Measurements from ENCODE around the gene CCDC13. TPM values are rescaled to one million over a fixed set of nuclear protein-coding genes. Genes with fewer than 3 reads are reported as not detected.

CCDC13 gene
- total RNA-seq, 2 experiments from 2014 or later = 0.38 TPM; not detected in 1

DNA sequence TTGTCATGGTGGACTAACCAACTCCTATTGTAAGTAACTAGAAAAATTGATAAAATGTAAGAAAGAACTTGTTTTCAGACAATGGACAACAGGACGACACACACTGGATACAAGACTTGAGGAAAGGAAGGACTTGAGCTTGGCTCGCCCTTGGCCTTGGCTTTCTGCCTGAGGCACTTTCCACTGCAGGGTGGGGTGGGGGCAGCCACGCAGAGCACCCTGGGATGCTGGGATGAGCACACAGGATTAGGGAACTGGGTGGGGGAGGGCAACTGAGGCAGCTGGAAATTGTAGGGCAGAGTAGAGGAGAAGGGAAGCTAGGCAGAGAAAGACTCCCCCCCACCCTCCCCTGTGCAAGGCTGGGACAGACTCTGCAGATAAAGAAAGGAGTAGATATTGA lies 45.0 kb downstream of the CCDC13 start:
- H3K27me3 ChIP-seq (ENCODE audit: control insufficient read depth in 1 of 2, insufficient read depth in 2 of 2, low read length in 2 of 2) = peaks cover 0 to 6% of the 10 kb centered on the region in 2 experiments
- CTCF ChIA-PET = no interaction called here
- Mint-ChIP-seq H3K36me3 (ENCODE audit: low read depth) (no peaks in the 10 kb centered on the region), H3K27ac (no peak overlapping the region), H3K27me3 (no peaks in the 10 kb centered on the region), H3K4me3 (no peak overlapping the region), H3K9me3 (no peaks in the 10 kb centered on the region), H3K4me1 (ENCODE audit: low read depth) (no peaks in the 10 kb centered on the region)
- H3K27ac ChIP-seq (ENCODE audit: low read depth in 1 of 2, low read length in 2 of 2) = no peak overlapping the region
- H3K9me3 ChIP-seq (ENCODE audit: control insufficient read depth in 1 of 2, insufficient read depth in 1 of 2, low read length in 2 of 2) = no peaks in the 10 kb centered on the region
- POLR2A ChIA-PET = no interaction called here
- H3K36me3 ChIP-seq (ENCODE audit: insufficient read depth, low read length) = no peaks in the 10 kb centered on the region
- intact Hi-C loops (cut with DNase I, micrococcal nuclease) = no loop called here
- ATAC-seq (ENCODE audit: poor library complexity) (no peak), DNase-seq (no peak)
- no peaks in the 10 kb centered on the region for H3K4me1 ChIP-seq (ENCODE audit: insufficient read depth, low read length)
- TF ChIP-seq, protein P1, sequence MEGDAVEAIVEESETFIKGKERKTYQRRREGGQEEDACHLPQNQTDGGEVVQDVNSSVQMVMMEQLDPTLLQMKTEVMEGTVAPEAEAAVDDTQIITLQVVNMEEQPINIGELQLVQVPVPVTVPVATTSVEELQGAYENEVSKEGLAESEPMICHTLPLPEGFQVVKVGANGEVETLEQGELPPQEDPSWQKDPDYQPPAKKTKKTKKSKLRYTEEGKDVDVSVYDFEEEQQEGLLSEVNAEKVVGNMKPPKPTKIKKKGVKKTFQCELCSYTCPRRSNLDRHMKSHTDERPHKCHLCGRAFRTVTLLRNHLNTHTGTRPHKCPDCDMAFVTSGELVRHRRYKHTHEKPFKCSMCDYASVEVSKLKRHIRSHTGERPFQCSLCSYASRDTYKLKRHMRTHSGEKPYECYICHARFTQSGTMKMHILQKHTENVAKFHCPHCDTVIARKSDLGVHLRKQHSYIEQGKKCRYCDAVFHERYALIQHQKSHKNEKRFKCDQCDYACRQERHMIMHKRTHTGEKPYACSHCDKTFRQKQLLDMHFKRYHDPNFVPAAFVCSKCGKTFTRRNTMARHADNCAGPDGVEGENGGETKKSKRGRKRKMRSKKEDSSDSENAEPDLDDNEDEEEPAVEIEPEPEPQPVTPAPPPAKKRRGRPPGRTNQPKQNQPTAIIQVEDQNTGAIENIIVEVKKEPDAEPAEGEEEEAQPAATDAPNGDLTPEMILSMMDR (IDR thresholded peaks at IDR 0.05) = no peak
- no peak overlapping the region for H3K4me3 ChIP-seq (ENCODE audit: low read length)

DNA sequence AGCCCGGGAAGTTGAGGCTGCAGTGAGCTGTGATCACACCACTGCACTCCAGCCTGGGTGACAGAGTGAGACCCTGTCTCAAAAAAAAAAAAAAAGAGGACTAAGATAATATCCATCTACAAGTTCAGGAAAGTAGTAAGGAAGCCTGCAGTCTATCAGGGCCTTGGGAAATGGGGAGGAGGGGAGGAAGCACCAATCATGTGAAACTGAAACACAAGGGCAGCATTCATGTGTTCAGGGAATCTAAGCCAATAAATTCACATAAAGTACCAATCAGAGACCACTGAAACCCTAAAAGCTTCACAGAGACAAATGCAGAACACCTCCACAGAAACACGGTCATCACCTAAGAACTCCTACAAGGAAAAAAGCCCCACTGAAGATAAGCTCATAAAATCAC lies 47.6 kb downstream of the CCDC13 start:
- Histone ChIP-seq H3K27me3 (ENCODE audit: control insufficient read depth in 1 of 2, insufficient read depth in 2 of 2, low read length in 2 of 2) (peaks cover 0 to 6% of the 10 kb centered on the region in 2 experiments), H3K4me1 (ENCODE audit: insufficient read depth, low read length) (no peaks in the 10 kb centered on the region), H3K36me3 (ENCODE audit: insufficient read depth, low read length) (no peaks in the 10 kb centered on the region), H3K9me3 (ENCODE audit: control insufficient read depth in 1 of 2, insufficient read depth in 1 of 2, low read length in 2 of 2) (no peaks in the 10 kb centered on the region), H3K4me3 (ENCODE audit: low read length) (no peak overlapping the region), H3K27ac (ENCODE audit: low read depth in 1 of 2, low read length in 2 of 2) (no peak overlapping the region)
- TF ChIP-seq, protein P1 (IDR thresholded peaks at IDR 0.05) = no peak
- ATAC-seq (ENCODE audit: poor library complexity) (no peak), DNase-seq (no peak)
- Mint-ChIP-seq H3K4me3 (no peak overlapping the region), H3K9me3 (no peaks in the 10 kb centered on the region), H3K27ac (no peak overlapping the region), H3K27me3 (peaks cover 5% of the 10 kb centered on the region), H3K4me1 (ENCODE audit: low read depth) (no peaks in the 10 kb centered on the region), H3K36me3 (ENCODE audit: low read depth) (no peaks in the 10 kb centered on the region)
- ChIA-PET CTCF (no interaction called here), POLR2A (no interaction called here)
- intact Hi-C loops (cut with DNase I, micrococcal nuclease) = no loop called here

DNA sequence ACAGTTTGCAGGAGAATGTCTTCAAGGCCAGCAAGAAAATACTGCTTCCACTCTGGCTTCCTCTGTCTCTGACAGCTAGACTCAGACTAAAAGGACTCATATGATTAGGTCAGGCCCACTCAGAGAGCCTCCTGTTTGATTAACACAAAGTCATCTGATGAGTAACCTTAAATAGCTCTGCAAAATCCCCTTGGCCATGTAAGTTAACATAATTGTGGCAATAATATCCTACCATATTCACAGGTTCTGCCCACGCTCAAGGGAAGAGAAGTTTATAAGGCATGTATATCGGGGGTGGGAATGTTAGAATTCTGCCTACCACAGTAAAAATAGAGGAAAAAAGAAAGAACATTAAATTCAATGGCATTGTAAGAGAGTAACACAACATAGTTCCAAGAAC lies 49.8 kb downstream of the CCDC13 start:
- Histone ChIP-seq H3K4me3 (ENCODE audit: low read length) (no peak overlapping the region), H3K9me3 (ENCODE audit: control insufficient read depth in 1 of 2, insufficient read depth in 1 of 2, low read length in 2 of 2) (no peaks in the 10 kb centered on the region), H3K27ac (ENCODE audit: low read depth in 1 of 2, low read length in 2 of 2) (no peak overlapping the region), H3K4me1 (ENCODE audit: insufficient read depth, low read length) (no peaks in the 10 kb centered on the region), H3K36me3 (ENCODE audit: insufficient read depth, low read length) (no peaks in the 10 kb centered on the region), H3K27me3 (ENCODE audit: control insufficient read depth in 1 of 2, insufficient read depth in 2 of 2, low read length in 2 of 2) (peaks cover 0 to 6% of the 10 kb centered on the region in 2 experiments)
- Mint-ChIP-seq H3K4me3 (no peak overlapping the region), H3K27me3 (peaks cover 5% of the 10 kb centered on the region), H3K9me3 (no peaks in the 10 kb centered on the region), H3K4me1 (ENCODE audit: low read depth) (no peaks in the 10 kb centered on the region), H3K27ac (no peak overlapping the region), H3K36me3 (ENCODE audit: low read depth) (no peaks in the 10 kb centered on the region)
- CTCF ChIA-PET = no interaction called here
- DNase-seq = no peak
- intact Hi-C loops (cut with DNase I, micrococcal nuclease) = no loop called here
- TF ChIP-seq, protein P1 (IDR thresholded peaks at IDR 0.05) = no peak
- ATAC-seq (ENCODE audit: poor library complexity) = no peak
- POLR2A ChIA-PET = interaction anchor here (0.6 kb wide), 1 partner anchor 172 kb away, joined by 3 read pairs; no protein-coding TSS in a partner anchor

Other genes starting within 250 kb of the CCDC13 start
- 10 to 100 TPM; 73.6 to 75.4 TPM for gene SEC22C, start 191.3 kb downstream of the CCDC13 start, total RNA-seq
- gene SS18L2, start 182.4 kb downstream of the CCDC13 start, total RNA-seq = 10 to 100 TPM; 47.2 to 53.6 TPM
- 100 to 1,000 TPM; 236 to 249 TPM for gene NKTR, start 172.6 kb downstream of the CCDC13 start, total RNA-seq
- under 1 TPM; 0.47 to 0.80 TPM for gene ZBTB47, start 119.6 kb downstream of the CCDC13 start, total RNA-seq
- not detected for gene KLHL40, start 87.7 kb downstream of the CCDC13 start, total RNA-seq
- not detected for gene HHATL, start 70.5 kb downstream of the CCDC13 start, total RNA-seq
- 10 to 100 TPM in 1 of 2 experiments, 1 to 10 TPM in 1; 9.3 to 11.3 TPM for gene HIGD1A, start 31.2 kb upstream of the CCDC13 start, total RNA-seq
- under 1 TPM in 1 of 2 experiments, not detected in 1; 0.42 TPM for gene ACKR2, start 36.2 kb upstream of the CCDC13 start, total RNA-seq
- not detected for gene CYP8B1, start 102.6 kb upstream of the CCDC13 start, total RNA-seq
- gene ZNF662, start 132.9 kb upstream of the CCDC13 start, total RNA-seq = 1 to 10 TPM; 2.5 to 2.7 TPM
- gene GASK1A, start 206.1 kb upstream of the CCDC13 start, total RNA-seq = under 1 TPM in 1 of 2 experiments, not detected in 1; 0.28 TPM

All from CD4-positive, alpha-beta T cell (primary cell).